GM21447 (cell line): ENCODE data around the gene ENDOV.
A peak's percentile ranks its signal among the peaks of the same experiment; 100 is the strongest.

Experiments
- ATAC-seq: cut with Tn5 transposase; IDR thresholded peaks from one replicate; pipeline ENCODE4 v1.9.1; 2021; ENCODE audit not compliant: unreplicated experiment

Gene ENDOV

DNA sequence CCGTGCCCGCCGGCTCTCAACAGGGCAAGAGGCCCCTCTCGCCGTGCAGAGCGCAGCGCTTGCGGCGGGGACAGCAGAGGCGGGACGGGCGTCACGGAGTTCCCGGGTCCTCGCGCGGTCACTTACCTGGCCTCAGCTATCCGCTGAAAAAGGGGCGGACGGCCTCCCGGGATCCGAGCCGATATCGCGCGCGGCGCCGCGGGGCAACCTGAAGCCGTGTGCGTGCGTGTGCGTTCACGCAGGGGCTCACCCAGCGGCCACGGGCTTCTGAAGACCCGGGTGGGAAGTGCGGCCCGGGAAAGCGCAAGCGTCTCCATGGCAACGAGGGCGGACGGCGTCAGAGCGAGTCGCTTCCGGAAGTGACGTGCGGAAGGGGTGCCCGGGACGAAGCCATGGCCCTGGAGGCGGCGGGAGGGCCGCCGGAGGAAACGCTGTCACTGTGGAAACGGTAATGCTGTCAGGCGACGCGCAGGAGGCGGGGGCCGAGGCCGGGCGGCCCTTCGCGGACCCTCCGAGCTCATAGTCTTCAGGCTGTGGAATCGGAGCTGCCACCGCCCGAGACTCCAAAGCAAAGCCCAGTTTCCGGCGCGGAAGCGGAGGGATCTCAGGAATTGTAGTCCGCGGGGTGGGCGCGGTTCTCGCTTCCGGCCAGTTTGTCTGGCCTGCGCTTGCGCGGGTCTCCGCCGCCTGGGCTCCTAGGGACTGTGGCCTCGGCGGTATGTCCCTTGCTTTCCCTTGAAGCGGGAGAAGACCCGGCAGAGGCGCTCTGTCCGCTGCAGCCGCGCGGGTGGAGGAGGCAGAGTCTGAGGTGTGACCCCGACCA, at the start of gene ENDOV:
Gene ENDOV, plus strand, starts transcription at position 365 of the 823 bp plus-strand sequence. Its CDS starts 28 bp downstream, at position 393.
- peak; percentile 87 for ATAC-seq

DNA sequence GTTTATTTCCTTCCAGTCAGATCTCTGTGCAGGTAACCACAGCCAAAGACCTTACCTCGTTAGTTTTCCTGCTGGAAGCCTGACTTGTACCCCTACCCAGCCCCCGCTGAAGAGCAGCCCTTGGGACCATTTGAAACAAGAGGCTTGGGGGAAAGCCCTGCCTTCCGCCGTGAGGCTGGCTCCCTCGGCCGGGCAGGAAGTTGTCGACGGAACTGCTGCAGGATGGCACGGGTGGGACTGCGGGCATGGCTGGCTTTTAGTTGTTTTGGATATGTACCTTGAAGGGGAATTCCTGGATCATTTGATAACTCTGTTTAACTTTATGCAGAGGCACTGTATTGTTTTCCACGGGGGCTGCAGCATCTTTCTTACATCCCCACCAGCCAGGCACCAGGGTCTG, 49.0 kb upstream of the ENDOV start:
- ATAC-seq: no peak

DNA sequence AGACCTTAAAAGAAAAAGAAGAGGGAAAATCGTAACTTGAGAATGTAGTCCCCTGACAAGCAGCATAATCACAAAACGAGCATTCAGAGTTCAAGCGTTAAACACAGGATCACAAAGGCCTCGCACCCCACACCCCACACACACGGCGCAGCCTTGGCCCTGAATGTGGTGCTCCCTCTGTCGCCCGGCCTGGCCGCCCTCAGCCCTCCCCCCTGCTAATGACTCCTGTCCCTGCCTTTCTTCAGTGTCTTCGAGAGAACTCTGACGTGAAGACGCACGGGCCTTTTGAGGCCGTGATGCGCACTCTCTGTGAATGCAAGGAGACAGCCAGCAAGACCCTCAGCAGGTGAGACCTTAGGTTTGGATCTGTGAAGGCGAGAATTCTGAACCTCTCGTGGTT, 47.5 kb upstream of the ENDOV start:
- no peak for ATAC-seq

DNA sequence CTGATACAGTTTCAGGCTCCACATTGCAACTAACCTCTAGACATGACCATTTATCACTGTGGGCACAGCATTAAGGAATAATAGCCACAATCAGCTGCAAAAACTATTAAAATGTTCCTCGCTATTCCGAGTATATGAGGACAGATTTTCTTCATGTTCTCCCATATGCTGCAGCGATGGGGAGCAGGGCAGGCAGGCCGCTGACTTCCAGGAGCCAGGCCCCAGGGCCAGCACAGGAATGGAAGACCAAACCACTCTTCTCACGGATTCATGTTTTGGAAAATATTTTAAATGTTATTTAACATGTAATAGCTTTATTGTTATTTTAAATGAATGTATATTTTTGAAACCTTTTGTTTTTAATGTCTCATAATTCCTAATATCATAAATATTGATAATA, 43.8 kb upstream of the ENDOV start:
- ATAC-seq: no peak

DNA sequence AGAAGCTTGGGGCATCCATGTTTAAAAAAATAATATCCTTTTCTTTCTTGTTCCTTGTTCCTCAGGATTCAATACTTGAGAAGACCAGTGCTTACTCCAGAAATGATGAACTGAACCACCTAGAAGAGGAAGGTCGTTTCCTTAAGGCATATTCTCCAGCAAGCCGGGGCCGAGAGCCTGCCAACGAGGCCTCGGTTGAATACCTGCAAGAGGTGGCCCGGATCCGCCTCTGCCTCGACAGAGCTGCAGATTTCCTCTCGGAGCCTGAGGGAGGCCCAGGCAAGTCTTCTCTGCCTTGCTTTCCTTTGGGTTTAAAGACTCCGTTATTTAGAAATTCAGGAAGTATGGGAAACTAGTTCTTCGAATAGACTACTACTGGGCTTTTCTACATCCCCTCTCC, 42.5 kb upstream of the ENDOV start:
- no peak for ATAC-seq

GRCh38 chr17:80372922-80373570, 41.9 kb upstream of the ENDOV start:
- no peak for ATAC-seq

GRCh38 chr17:80374039-80374731, 40.8 kb upstream of the ENDOV start:
- no peak for ATAC-seq

- ATAC-seq: no peak
Observed at GRCh38 chr17:80374732-80375585, 40.0 kb upstream of the ENDOV start.

DNA sequence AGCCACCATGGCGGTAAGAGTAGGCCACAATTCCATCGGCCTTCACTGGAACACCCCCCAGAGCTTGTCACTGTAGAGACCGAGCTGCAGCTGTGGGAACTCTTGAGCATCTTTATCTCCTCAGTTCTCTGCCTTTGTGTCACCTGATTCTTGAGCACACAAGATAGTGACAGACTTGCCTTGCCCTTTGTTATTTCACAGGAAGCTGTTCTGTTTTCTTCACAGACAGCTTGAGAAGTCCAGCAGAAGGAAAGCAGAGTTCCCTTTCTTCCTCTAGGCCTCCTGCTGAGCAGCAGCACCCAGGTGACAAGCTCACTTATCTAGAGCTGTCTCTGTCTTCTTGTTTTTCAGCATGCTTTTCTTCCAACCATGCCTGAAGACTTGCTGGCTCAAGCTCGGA, 38.4 kb upstream of the ENDOV start:
- ATAC-seq: no peak

GRCh38 chr17:80377798-80378197, 37.2 kb upstream of the ENDOV start:
- ATAC-seq: no peak

DNA sequence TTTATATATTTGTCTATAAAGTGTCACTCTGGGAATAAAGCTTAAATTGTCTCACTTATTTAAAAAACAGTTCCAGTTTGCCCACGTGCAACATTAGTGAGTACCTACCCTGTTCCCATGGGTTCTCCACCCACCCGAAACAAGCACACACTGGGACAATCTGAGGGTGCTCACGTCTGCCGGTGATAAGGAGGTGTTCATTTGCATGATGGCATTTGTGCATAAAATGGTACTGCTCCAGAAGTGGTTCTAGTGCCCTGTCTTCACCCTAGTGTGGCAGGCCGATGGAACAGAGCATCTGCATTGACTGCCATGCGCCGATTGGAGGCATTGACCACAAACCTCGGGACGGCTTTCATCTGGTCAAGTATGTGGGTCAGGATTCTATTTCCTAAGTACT, 35.6 kb upstream of the ENDOV start:
- ATAC-seq: no peak

GRCh38 chr17:80380068-80380467, 34.9 kb upstream of the ENDOV start:
- ATAC-seq: no peak

- ATAC-seq: no peak
Observed at GRCh38 chr17:80380555-80381002, 34.4 kb upstream of the ENDOV start.

- no peak for ATAC-seq
Observed at GRCh38 chr17:80381416-80381923, 33.5 kb upstream of the ENDOV start.

GRCh38 chr17:80382446-80382845, 32.5 kb upstream of the ENDOV start:
- ATAC-seq: no peak

DNA sequence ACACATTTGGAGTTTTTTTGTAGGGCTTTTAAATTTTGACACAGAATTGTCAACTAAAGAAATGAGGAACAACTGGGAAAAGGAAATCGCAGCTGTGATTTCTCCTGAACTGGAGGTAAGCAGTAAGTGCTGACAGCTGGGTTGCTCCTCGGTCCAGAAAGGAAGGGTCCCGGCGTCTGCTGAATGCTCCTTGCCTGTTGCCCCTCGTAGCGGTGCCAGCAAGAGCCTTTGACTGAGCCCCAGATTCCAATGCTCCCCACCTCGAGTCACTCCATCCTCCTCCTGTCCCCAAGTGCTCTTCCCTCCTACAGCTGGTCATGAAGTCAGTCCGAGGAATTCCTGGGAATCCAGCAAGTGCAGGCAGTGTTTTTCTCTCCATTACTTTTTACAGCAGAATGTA, 32.0 kb upstream of the ENDOV start:
- ATAC-seq: no peak

GRCh38 chr17:80384078-80384960, 30.6 kb upstream of the ENDOV start:
- ATAC-seq: no peak

DNA sequence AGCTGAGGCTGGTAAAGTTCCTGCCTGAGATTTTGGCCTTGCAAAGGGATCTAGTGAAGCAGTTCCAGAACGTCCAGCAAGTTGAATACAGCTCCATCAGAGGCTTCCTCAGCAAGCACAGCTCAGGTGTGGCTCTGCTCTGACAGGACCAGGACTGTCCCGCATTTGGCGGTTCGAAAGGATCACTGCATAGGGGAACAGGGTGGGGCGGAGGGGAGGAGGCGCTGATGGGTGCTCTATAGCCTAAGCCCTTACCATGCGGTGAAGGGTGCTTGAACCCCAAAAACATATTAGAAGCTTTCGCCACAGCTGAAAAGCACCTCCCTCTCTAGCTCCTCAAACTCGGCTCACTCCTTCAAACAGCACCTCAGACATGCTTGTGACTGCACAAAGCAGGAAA, 29.9 kb upstream of the ENDOV start:
- no peak for ATAC-seq

DNA sequence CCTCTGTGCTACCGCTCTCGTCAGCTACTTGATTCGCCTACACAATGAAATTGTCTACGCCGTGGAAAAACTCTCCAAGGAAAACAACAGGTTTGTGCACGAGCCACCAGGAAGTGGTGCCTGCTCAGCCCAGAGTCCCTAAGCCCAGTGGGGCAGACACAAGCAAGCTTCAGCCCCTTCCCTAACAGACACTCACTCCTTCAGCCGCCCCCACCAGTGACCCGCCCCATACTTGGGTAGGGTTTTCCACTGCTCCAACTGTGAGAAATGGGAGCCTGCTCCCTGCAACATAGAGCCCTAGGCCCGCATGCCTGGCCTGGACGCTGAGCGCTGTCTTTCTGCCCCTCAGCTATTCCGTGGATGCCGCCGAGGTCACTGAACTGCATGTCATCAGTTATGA, 28.6 kb upstream of the ENDOV start:
- ATAC-seq: no peak

- no peak for ATAC-seq
Observed at GRCh38 chr17:80387071-80387470, 27.9 kb upstream of the ENDOV start.
